HG03103 (cell line): ENCODE results near the gene CTTN.

Experiments
- ATAC-seq: cut with Tn5 transposase; IDR thresholded peaks from one replicate; pipeline ENCODE4 v1.9.1; 2021; ENCODE audit warnings: low read depth; ENCODE audit not compliant: unreplicated experiment

Gene CTTN

GRCh38 chr11:70424765-70425344 lies 26.5 kb downstream of the CTTN start:
- no peak for ATAC-seq

GRCh38 chr11:70427436-70427835 lies 29.1 kb downstream of the CTTN start:
- ATAC-seq = no peak

- no peak for ATAC-seq
Observed at GRCh38 chr11:70428701-70429427, 30.5 kb downstream of the CTTN start.

- ATAC-seq = no peak
Observed at GRCh38 chr11:70429428-70429705, 31.0 kb downstream of the CTTN start.

- ATAC-seq = no peak
Observed at GRCh38 chr11:70429724-70430521, 31.6 kb downstream of the CTTN start.

GRCh38 chr11:70430671-70431574 lies 32.6 kb downstream of the CTTN start:
- no peak for ATAC-seq

GRCh38 chr11:70431611-70432010 lies 33.3 kb downstream of the CTTN start:
- no peak for ATAC-seq

- no peak for ATAC-seq
Observed at GRCh38 chr11:70432065-70432464, 33.7 kb downstream of the CTTN start.

- no peak for ATAC-seq
Observed at GRCh38 chr11:70432580-70432979, 34.3 kb downstream of the CTTN start.

GRCh38 chr11:70433038-70433437 lies 34.7 kb downstream of the CTTN start:
- no peak for ATAC-seq

- ATAC-seq = no peak
Observed at GRCh38 chr11:70433526-70433925, 35.2 kb downstream of the CTTN start.

GRCh38 chr11:70433966-70434812 lies 35.9 kb downstream of the CTTN start:
- ATAC-seq = no peak

- no peak for ATAC-seq
Observed at GRCh38 chr11:70434813-70435278, 36.5 kb downstream of the CTTN start.

- no peak for ATAC-seq
Observed at GRCh38 chr11:70435361-70435760, 37.0 kb downstream of the CTTN start.

- no peak for ATAC-seq
Observed at GRCh38 chr11:70435765-70436500, 37.6 kb downstream of the CTTN start.

GRCh38 chr11:70436501-70436860 lies 38.2 kb downstream of the CTTN start:
- no peak for ATAC-seq

- no peak for ATAC-seq
Observed at GRCh38 chr11:70437111-70437784, 38.9 kb downstream of the CTTN start.

- ATAC-seq = no peak
Observed at GRCh38 chr11:70440206-70440605, 41.9 kb downstream of the CTTN start.

GRCh38 chr11:70443773-70444030 lies 45.4 kb downstream of the CTTN start:
- no peak for ATAC-seq
